Skeletal muscle satellite cell (primary cell): ENCODE results near the gene EXOC4.

Experiments
- H3K27me3 ChIP-seq: 2 replicates; pipeline ENCODE4 v1.7.0; 2013; ENCODE audit warnings: low read length; ENCODE audit not compliant: control insufficient read depth, insufficient read depth
- H3K36me3 ChIP-seq: 2 replicates; pipeline ENCODE4 v1.7.0; 2013; ENCODE audit warnings: mild to moderate bottlenecking, control low read depth, low read length; ENCODE audit not compliant: insufficient read depth
- H3K4me1 ChIP-seq: 2 replicates; pipeline ENCODE4 v1.7.0; 2013; ENCODE audit warnings: low read length; ENCODE audit not compliant: control insufficient read depth, insufficient read depth
- H3K4me2 ChIP-seq: 2 replicates; pipeline ENCODE4 v1.7.0; 2013; ENCODE audit warnings: mild to moderate bottlenecking, low read length
- H3K4me3 ChIP-seq: 2 replicates; pipeline ENCODE4 v1.7.0; 2013; ENCODE audit warnings: low read length
- H3K9ac ChIP-seq: 2 replicates; pipeline ENCODE4 v1.7.0; 2013; ENCODE audit warnings: mild to moderate bottlenecking, low read depth, low read length, moderate library complexity
- H3K9me3 ChIP-seq: replicated peaks from 2 replicates; pipeline ENCODE4 v1.7.0; 2013; ENCODE audit warnings: mild to moderate bottlenecking, control low read depth, low read length

EXOC4 gene

GRCh38 chr7:133349101-133349500 is 96.2 kb downstream of the EXOC4 start:
- no peaks in the 10 kb centered on the region for H3K4me1 ChIP-seq
- H3K9ac ChIP-seq: no peak overlapping the region
- no peaks in the 10 kb centered on the region for H3K36me3 ChIP-seq

GRCh38 chr7:133352430-133352829 is 99.6 kb downstream of the EXOC4 start:
- H3K9ac ChIP-seq: no peak overlapping the region
- H3K9me3 ChIP-seq: no peaks in the 10 kb centered on the region
- H3K4me2 ChIP-seq: no peak overlapping the region
- H3K4me1 ChIP-seq: peaks cover 7% of the 10 kb centered on the region
- no peaks in the 10 kb centered on the region for H3K36me3 ChIP-seq
- no peaks in the 10 kb centered on the region for H3K27me3 ChIP-seq
- no peak overlapping the region for H3K4me3 ChIP-seq

More at GRCh38 chr7:133349101-133349500, 96.2 kb downstream of the EXOC4 start:
- H3K27me3 ChIP-seq: no peaks in the 10 kb centered on the region
- no peak overlapping the region for H3K4me2 ChIP-seq
- H3K4me3 ChIP-seq: no peak overlapping the region
- no peaks in the 10 kb centered on the region for H3K9me3 ChIP-seq

- no peak overlapping the region for H3K9ac ChIP-seq
- H3K36me3 ChIP-seq: no peaks in the 10 kb centered on the region
- no peak overlapping the region for H3K4me2 ChIP-seq
- H3K27me3 ChIP-seq: no peaks in the 10 kb centered on the region
- H3K4me1 ChIP-seq: peaks cover 7% of the 10 kb centered on the region
- H3K4me3 ChIP-seq: no peak overlapping the region
- no peaks in the 10 kb centered on the region for H3K9me3 ChIP-seq
Observed at GRCh38 chr7:133353775-133354174, 100.9 kb downstream of the EXOC4 start.

- Histone ChIP-seq H3K36me3 (no peaks in the 10 kb centered on the region), H3K9ac (no peak overlapping the region), H3K4me3 (no peak overlapping the region), H3K4me1 (peaks cover 11% of the 10 kb centered on the region), H3K9me3 (no peaks in the 10 kb centered on the region), H3K4me2 (peak overlapping the region; percentile 27), H3K27me3 (no peaks in the 10 kb centered on the region)
Observed at GRCh38 chr7:133354546-133355324, 101.9 kb downstream of the EXOC4 start.

GRCh38 chr7:133355325-133355708 is 102.4 kb downstream of the EXOC4 start:
- H3K9me3 ChIP-seq: no peaks in the 10 kb centered on the region
- no peak overlapping the region for H3K4me3 ChIP-seq
- H3K27me3 ChIP-seq: no peaks in the 10 kb centered on the region
- H3K4me1 ChIP-seq: peaks cover 11% of the 10 kb centered on the region
- peak overlapping the region; percentile 27 for H3K4me2 ChIP-seq
- H3K9ac ChIP-seq: no peak overlapping the region
- H3K36me3 ChIP-seq: no peaks in the 10 kb centered on the region

- Histone ChIP-seq H3K27me3 (no peaks in the 10 kb centered on the region), H3K36me3 (no peaks in the 10 kb centered on the region), H3K4me2 (no peak overlapping the region), H3K4me3 (no peak overlapping the region), H3K4me1 (peaks cover 11% of the 10 kb centered on the region), H3K9ac (no peak overlapping the region), H3K9me3 (no peaks in the 10 kb centered on the region)
Observed at GRCh38 chr7:133355822-133356221, 102.9 kb downstream of the EXOC4 start.

GRCh38 chr7:133358708-133359107 is 105.8 kb downstream of the EXOC4 start:
- Histone ChIP-seq H3K4me2 (peak overlapping the region; percentile 33), H3K4me1 (peaks cover 11% of the 10 kb centered on the region), H3K9ac (no peak overlapping the region), H3K4me3 (no peak overlapping the region), H3K27me3 (no peaks in the 10 kb centered on the region), H3K9me3 (no peaks in the 10 kb centered on the region), H3K36me3 (no peaks in the 10 kb centered on the region)

GRCh38 chr7:133359449-133359848 is 106.6 kb downstream of the EXOC4 start:
- H3K4me3 ChIP-seq: no peak overlapping the region
- no peaks in the 10 kb centered on the region for H3K9me3 ChIP-seq
- H3K4me2 ChIP-seq: no peak overlapping the region
- H3K27me3 ChIP-seq: no peaks in the 10 kb centered on the region
- no peaks in the 10 kb centered on the region for H3K36me3 ChIP-seq
- H3K9ac ChIP-seq: no peak overlapping the region
- peaks cover 12% of the 10 kb centered on the region for H3K4me1 ChIP-seq

GRCh38 chr7:133360201-133360600 is 107.3 kb downstream of the EXOC4 start:
- Histone ChIP-seq H3K36me3 (no peaks in the 10 kb centered on the region), H3K9me3 (no peaks in the 10 kb centered on the region), H3K9ac (no peak overlapping the region), H3K4me2 (no peak overlapping the region), H3K27me3 (no peaks in the 10 kb centered on the region), H3K4me3 (no peak overlapping the region), H3K4me1 (peaks cover 13% of the 10 kb centered on the region)

- H3K36me3 ChIP-seq: no peaks in the 10 kb centered on the region
- H3K27me3 ChIP-seq: no peaks in the 10 kb centered on the region
- H3K4me2 ChIP-seq: no peak overlapping the region
- no peak overlapping the region for H3K4me3 ChIP-seq
- no peaks in the 10 kb centered on the region for H3K9me3 ChIP-seq
- H3K4me1 ChIP-seq: peaks cover 24% of the 10 kb centered on the region
- H3K9ac ChIP-seq: no peak overlapping the region
Observed at GRCh38 chr7:133361806-133362205, 108.9 kb downstream of the EXOC4 start.

GRCh38 chr7:133364959-133365690 is 112.2 kb downstream of the EXOC4 start:
- Histone ChIP-seq H3K4me3 (no peak overlapping the region), H3K9me3 (no peaks in the 10 kb centered on the region), H3K27me3 (no peaks in the 10 kb centered on the region), H3K9ac (no peak overlapping the region), H3K36me3 (no peaks in the 10 kb centered on the region), H3K4me2 (peak overlapping the region; percentile 4), H3K4me1 (peaks cover 20% of the 10 kb centered on the region)
